Natural killer cell treated with Interleukin-12 subunit alpha and Interleukin-12 subunit beta and Interleukin-15 and Interleukin-18, amount 100 ng/mL, for 72 hours (primary cell): ENCODE measurements around the gene DGCR6L. TPM values are rescaled to one million over a fixed set of nuclear protein-coding genes. Genes with fewer than 3 reads are reported as not detected.
"Not testable (repeated sequence)": the region's sequence is repeated elsewhere in the genome, so short reads cannot be mapped to it uniquely, and the experiment has no call there.

Experiments used
- ATAC-seq, 2 donors: fragments of 150-1000 bp; cut with Tn5 transposase in 1 of 2; sonication (Bioruptor Pico), chemical (Tn5 transposase) in 1 of 2; 2 replicates each; pipeline ENCODE4 v1.10.0; 2021
- DNase-seq: peaks from one replicate; pipeline ENCODE4 v3.0.0; 2022; ENCODE audit warnings: low spot score
- H3K27ac Mint-ChIP-seq, 2 donors: 1 replicate in 1 of 2; 2 replicates in 1 of 2; pipeline ENCODE4 v1.8.0; 2022; ENCODE audit warnings: mixed read lengths in 2 of 2, mild to moderate bottlenecking in 1 of 2, moderate library complexity in 1 of 2
- H3K27me3 Mint-ChIP-seq, 2 donors: 1 replicate in 1 of 2; 2 replicates in 1 of 2; pipeline ENCODE4 v1.8.0; 2022; ENCODE audit warnings: mixed read lengths in 2 of 2
- H3K36me3 Mint-ChIP-seq: one replicate; pipeline ENCODE4 v1.8.0; 2022; ENCODE audit warnings: mixed read lengths
- H3K4me1 Mint-ChIP-seq, 2 donors: 1 replicate in 1 of 2; 2 replicates in 1 of 2; pipeline ENCODE4 v1.8.0; 2022; ENCODE audit warnings: low read depth in 2 of 2, mixed read lengths in 2 of 2, mild to moderate bottlenecking in 1 of 2
- H3K4me3 Mint-ChIP-seq: one replicate; pipeline ENCODE4 v1.8.0; 2022; ENCODE audit warnings: mixed read lengths
- H3K9me3 Mint-ChIP-seq: 2 replicates; pipeline ENCODE4 v1.8.0; 2022; ENCODE audit warnings: mixed read lengths
- total RNA-seq, 2 donors: library from RNA; stranded (reverse); gene quantifications; one replicate each; pipeline ENCODE4 v1.2.3, GENCODE V29; 2022

Gene DGCR6L
- total RNA-seq, 2 donors from 2014 or later: 18.7 to 27.2 TPM

DNA sequence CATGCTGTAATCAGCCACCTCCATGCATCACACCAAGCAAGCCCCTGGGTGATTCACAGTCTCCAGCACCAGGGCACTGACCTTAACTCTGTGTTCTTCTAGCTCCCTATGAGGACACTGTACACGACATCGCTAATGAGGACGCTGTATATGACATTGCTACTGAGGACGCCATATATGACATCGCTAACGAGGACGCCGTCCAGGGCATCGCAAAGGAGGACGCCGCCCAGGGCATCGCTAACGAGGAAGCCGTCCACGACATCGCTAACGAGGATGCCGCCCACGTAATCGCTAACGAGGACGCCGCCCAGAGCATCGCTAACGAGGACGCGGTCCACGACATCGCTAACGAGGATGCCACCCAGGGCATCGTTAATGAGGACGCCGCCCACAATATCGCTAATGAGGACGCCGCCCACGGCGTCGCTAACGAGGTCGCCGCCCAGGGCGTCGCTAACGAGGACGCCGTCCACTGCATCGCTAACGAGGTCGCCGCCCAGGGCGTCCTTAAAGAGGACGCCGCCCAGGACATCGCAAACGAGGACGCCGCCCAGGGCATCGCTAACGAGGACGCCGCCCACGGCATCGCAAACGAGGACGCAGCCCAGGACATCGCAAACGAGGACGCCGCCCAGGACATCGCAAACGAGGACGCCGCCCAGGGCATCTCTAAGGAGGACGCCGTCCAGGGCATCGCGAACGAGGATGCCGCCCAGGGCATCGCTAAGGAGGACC, 34.5 kb upstream of the DGCR6L start:
- H3K4me1 Mint-ChIP-seq: no peaks in the 10 kb centered on the region
- no peaks in the 10 kb centered on the region for H3K9me3 Mint-ChIP-seq
- no peak overlapping the region for H3K27ac Mint-ChIP-seq
- no peaks in the 10 kb centered on the region for H3K27me3 Mint-ChIP-seq
- ATAC-seq (no peak), DNase-seq (no peak)
- H3K4me3 Mint-ChIP-seq: no peak overlapping the region
- no peaks in the 10 kb centered on the region for H3K36me3 Mint-ChIP-seq

DNA sequence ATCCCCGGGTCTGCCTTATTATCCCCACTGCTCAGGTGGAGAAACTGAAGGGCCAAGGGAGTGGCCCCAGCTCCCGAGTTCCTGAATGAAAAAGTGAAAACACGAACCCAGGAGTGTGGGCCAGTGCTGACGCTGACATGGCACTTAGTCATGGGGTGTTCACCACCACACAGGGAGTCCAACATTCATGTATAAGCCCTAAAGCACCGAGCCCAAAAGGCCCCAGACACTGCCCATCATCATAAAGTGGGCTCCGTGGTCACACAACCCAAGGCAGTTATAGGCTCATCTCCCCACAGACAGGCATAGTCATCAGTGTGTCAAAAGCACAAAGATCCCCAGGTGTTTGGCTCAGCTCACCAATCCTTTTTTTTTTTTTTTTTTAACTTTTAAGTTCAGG, 32.7 kb upstream of the DGCR6L start:
- not testable (repeated sequence) for H3K36me3 Mint-ChIP-seq, ATAC-seq, H3K27ac Mint-ChIP-seq, DNase-seq, H3K27me3 Mint-ChIP-seq, H3K4me1 Mint-ChIP-seq, H3K4me3 Mint-ChIP-seq, H3K9me3 Mint-ChIP-seq

GRCh38 chr22:20346553-20346952, 26.7 kb upstream of the DGCR6L start:
- DNase-seq, ATAC-seq, H3K9me3 Mint-ChIP-seq, H3K27me3 Mint-ChIP-seq, H3K36me3 Mint-ChIP-seq, H3K4me1 Mint-ChIP-seq, H3K4me3 Mint-ChIP-seq, H3K27ac Mint-ChIP-seq: not testable (repeated sequence)

DNA sequence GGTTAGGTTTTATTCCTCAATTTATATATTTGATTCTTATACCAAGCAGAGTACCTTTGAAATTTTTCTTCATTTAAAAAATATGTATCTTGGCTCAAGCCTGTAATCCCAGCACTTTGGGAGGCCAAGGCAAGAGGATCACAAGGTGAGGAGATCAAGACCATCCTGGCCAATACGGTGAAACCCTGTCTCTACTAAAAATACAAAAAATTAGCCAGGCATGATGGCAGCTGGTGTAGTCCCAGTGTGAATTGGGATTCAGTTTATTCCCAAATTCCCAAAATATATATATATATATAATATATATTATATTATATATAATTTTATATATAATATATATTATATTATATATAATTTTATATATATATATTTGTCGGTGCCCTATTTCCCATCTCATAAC, 18.4 kb upstream of the DGCR6L start:
- not testable (repeated sequence) for H3K4me1 Mint-ChIP-seq, H3K27ac Mint-ChIP-seq, H3K4me3 Mint-ChIP-seq, H3K36me3 Mint-ChIP-seq, H3K27me3 Mint-ChIP-seq, DNase-seq, ATAC-seq, H3K9me3 Mint-ChIP-seq

GRCh38 chr22:20337807-20338206, 17.9 kb upstream of the DGCR6L start:
- H3K9me3 Mint-ChIP-seq, DNase-seq, H3K27ac Mint-ChIP-seq, H3K36me3 Mint-ChIP-seq, ATAC-seq, H3K4me3 Mint-ChIP-seq, H3K27me3 Mint-ChIP-seq, H3K4me1 Mint-ChIP-seq: not testable (repeated sequence)

DNA sequence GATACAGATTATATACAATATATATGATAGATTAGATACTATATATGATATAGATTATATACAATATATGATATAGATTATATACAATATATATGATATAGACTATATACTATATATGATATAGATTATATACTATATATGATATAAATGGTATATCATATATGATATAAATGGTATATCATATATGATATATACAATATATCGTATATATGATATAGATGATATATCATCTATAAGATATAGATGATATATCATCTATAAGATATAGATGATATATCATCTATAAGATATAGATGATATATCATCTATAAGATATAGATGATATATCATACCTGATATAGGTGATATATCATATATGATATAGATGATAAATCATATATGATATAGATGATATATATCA, 16.7 kb upstream of the DGCR6L start:
- not testable (repeated sequence) for H3K27ac Mint-ChIP-seq, H3K4me1 Mint-ChIP-seq, ATAC-seq, H3K4me3 Mint-ChIP-seq, H3K9me3 Mint-ChIP-seq, DNase-seq, H3K36me3 Mint-ChIP-seq, H3K27me3 Mint-ChIP-seq

- Mint-ChIP-seq H3K27ac (peak overlapping the region; percentile 48 to 83), H3K4me1 (peaks cover 4 to 11% of the 10 kb centered on the region in 2 donors)
- not testable (repeated sequence) for H3K4me3 Mint-ChIP-seq, DNase-seq, H3K9me3 Mint-ChIP-seq, H3K27me3 Mint-ChIP-seq, ATAC-seq, H3K36me3 Mint-ChIP-seq
These were observed 8.7 kb upstream of the DGCR6L start for GRCh38 chr22:20328569-20328930.

GRCh38 chr22:20325996-20326395, 6.1 kb upstream of the DGCR6L start:
- H3K36me3 Mint-ChIP-seq, H3K4me3 Mint-ChIP-seq, H3K9me3 Mint-ChIP-seq, H3K27ac Mint-ChIP-seq, DNase-seq, H3K27me3 Mint-ChIP-seq, ATAC-seq: not testable (repeated sequence)
- peaks cover 12 to 18% of the 10 kb centered on the region in 2 donors for H3K4me1 Mint-ChIP-seq

DNA sequence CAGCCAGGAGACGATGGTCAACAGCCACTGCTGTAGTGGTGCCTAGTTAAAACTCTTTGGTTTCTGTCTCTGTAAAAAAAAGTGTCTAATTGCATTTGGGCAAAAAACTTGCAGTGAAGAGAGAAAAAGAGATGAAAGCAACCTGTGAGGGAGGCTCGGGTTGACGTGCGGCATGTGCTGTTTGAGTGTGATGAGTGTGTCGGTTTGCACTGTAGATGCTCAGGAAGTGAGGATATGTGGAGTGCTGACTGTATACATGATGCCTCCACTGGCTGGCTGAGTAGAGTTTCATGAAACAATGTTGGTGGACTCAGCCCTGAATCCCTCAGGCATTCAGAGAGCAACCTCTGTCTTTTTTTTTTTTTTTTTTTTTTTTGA, 4.3 kb upstream of the DGCR6L start:
- H3K27me3 Mint-ChIP-seq: no peaks in the 10 kb centered on the region
- no peak overlapping the region for H3K4me3 Mint-ChIP-seq
- peaks cover 17 to 18% of the 10 kb centered on the region in 2 donors for H3K4me1 Mint-ChIP-seq
- H3K36me3 Mint-ChIP-seq: no peaks in the 10 kb centered on the region
- DNase-seq (no peak), ATAC-seq (peak in 1 of 2 donors; percentile 34)
- no peaks in the 10 kb centered on the region for H3K9me3 Mint-ChIP-seq
- H3K27ac Mint-ChIP-seq: no peak overlapping the region

- Mint-ChIP-seq H3K4me3 (peak overlapping the region; percentile 43), H3K4me1 (peaks cover 19 to 27% of the 10 kb centered on the region in 2 donors)
- H3K27ac Mint-ChIP-seq, H3K9me3 Mint-ChIP-seq, DNase-seq, ATAC-seq, H3K27me3 Mint-ChIP-seq, H3K36me3 Mint-ChIP-seq: not testable (repeated sequence)
These were observed 1.8 kb upstream of the DGCR6L start for GRCh38 chr22:20321552-20322211.

DNA sequence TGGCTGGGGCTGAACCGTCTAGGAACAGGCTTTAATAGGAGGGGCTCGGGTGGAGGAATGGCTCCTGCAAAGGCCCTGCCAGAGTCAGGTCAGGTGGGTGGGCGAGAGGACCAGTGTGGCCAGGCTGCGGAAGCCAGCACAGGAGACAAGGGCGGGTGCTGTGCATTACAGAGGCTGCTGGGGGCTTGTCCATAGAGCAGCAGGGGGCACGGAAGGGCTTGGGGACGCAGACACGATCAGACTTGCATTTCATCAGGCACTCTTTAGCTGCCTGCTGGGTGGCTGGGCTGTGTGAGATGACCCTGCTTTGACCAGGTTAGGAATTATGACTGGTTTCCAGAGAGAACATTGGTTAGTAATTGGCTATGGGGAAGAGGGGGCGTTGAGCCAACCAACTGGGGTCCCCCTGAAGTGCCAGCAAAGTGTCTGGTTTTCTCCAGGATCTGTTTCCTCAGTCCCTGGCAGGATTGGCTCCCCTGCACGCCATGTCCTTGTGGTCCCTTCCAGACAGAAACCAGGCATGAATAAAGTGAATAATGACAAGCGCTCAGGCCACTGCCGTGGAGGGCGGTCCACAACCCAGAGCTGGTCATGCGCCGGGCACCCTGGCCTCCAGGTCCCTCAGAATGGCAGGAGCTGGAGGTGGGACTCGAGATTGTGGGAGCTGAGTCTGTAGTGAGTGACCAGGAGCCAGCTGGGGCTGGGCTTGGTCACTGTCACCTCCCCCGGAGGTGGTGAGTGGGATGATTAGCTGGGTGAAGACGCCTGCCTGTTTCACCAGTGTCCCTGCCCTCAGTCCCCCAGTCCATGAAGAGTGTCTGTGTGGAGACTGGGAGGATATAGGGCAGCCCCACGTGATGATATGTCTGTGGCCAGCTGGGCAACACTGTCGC, 1.0 kb upstream of the DGCR6L start:
- peak in 1 of 2 donors; percentile 0 for ATAC-seq
- Mint-ChIP-seq H3K27ac (peak overlapping the region; percentile 53 to 78), H3K4me3 (peak overlapping the region; percentile 83), H3K4me1 (peaks cover 19 to 27% of the 10 kb centered on the region in 2 donors)
- not testable (repeated sequence) for H3K27me3 Mint-ChIP-seq, H3K36me3 Mint-ChIP-seq, H3K9me3 Mint-ChIP-seq
- DNase-seq: peak; percentile 39

DNA sequence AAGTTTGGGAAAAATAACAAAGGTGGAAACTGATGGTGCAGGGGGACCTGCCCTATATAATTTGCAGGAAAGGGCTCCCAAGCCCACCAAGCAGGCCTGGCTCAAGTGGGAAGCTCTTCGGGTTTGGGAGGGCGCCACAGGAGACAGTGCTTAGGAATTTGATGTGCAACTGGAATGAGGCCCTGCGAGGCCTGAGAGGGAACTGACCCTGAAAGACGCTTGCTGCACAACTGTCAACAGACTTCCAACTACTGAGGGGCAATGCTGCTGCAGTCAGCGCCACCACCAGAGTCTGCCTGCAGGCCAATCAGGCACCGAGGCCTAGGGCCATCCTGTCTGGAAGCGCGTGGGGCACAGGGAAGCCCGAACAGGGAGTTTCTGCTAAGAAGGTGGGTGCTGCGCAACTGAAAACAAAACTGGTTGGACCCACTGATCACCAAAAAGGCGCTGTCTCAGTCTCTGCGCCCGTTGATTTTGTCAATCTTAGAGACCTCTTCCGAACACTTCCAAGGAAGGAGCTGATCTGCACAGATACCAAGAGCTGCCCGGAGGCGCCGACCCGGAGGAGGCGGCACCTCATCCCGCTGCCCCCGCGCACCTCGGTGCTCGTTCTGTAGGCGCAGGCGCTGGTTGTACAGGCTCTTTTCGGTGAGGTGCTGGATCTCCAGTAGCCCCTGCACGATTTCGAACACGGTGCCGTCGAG, 667 bp downstream of the DGCR6L start:
- Mint-ChIP-seq H3K27ac (peak overlapping the region in 1 of 2 donors; percentile 47), H3K36me3 (no peaks in the 10 kb centered on the region), H3K4me3 (peak overlapping the region; percentile 83), H3K27me3 (no peaks in the 10 kb centered on the region), H3K4me1 (peaks cover 19 to 27% of the 10 kb centered on the region in 2 donors), H3K9me3 (no peaks in the 10 kb centered on the region)
- peak; percentile 7 to 8 for ATAC-seq
- peak; percentile 50 for DNase-seq

GRCh38 chr22:20318043-20318688, 1.7 kb downstream of the DGCR6L start:
- H3K36me3 Mint-ChIP-seq, ATAC-seq, H3K9me3 Mint-ChIP-seq, H3K27me3 Mint-ChIP-seq, H3K27ac Mint-ChIP-seq: not testable (repeated sequence)
- Mint-ChIP-seq H3K4me1 (peaks cover 18 to 19% of the 10 kb centered on the region in 2 donors), H3K4me3 (peak overlapping the region; percentile 38)
- DNase-seq: peak; percentile 20
